ENCODE measurements around the gene PPP1R7. TPM values are rescaled to one million over a fixed set of nuclear protein-coding genes. Genes with fewer than 3 reads are reported as not detected.

The PPP1R7 gene
- total RNA-seq, 2 donors from 2014 or later: 57.5 to 61.4 TPM

DNA sequence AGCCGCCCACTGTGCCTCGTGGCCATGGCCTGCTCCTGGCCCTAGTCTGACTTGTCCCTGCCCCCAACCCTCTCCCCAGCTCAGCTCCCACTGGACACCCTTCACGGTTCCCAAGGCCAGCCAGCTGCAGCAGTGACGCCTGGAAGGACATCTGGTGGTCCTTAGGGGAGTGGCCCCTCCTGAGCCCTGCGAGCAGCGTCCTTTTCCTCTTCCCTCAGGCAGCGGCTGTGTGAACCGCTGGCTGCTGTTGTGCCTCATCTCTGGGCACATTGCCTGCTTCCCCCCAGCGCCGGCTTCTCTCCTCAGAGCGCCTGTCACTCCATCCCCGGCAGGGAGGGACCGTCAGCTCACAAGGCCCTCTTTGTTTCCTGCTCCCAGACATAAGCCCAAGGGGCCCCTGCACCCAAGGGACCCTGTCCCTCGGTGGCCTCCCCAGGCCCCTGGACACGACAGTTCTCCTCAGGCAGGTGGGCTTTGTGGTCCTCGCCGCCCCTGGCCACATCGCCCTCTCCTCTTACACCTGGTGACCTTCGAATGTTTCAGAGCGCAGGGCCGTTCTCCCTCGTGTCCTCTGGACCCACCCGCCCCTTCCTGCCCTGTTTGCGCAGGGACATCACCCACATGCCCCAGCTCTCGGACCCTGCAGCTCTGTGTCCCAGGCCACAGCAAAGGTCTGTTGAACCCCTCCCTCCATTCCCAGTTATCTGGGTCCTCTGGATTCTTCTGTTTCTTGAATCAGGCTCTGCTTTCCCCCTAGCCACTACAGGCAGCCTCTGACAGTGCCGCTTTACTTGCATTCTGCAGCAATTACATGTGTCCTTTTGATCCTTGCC, 74.0 kb downstream of the PPP1R7 start:
- Histone ChIP-seq H3K27me3 (no peaks in the 10 kb centered on the region), H3K27ac (no peak overlapping the region), H3K9me3 (no peaks in the 10 kb centered on the region), H3K4me3 (no peak overlapping the region), H3K36me3 (peaks cover 21% of the 10 kb centered on the region), H3K4me1 (peaks cover 0 to 44% of the 10 kb centered on the region in 2 donors)
- DNase-seq (ENCODE audit: low spot score): no peak
- TF ChIP-seq, protein P1, sequence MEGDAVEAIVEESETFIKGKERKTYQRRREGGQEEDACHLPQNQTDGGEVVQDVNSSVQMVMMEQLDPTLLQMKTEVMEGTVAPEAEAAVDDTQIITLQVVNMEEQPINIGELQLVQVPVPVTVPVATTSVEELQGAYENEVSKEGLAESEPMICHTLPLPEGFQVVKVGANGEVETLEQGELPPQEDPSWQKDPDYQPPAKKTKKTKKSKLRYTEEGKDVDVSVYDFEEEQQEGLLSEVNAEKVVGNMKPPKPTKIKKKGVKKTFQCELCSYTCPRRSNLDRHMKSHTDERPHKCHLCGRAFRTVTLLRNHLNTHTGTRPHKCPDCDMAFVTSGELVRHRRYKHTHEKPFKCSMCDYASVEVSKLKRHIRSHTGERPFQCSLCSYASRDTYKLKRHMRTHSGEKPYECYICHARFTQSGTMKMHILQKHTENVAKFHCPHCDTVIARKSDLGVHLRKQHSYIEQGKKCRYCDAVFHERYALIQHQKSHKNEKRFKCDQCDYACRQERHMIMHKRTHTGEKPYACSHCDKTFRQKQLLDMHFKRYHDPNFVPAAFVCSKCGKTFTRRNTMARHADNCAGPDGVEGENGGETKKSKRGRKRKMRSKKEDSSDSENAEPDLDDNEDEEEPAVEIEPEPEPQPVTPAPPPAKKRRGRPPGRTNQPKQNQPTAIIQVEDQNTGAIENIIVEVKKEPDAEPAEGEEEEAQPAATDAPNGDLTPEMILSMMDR (IDR thresholded peaks at IDR 0.05): no peak

DNA sequence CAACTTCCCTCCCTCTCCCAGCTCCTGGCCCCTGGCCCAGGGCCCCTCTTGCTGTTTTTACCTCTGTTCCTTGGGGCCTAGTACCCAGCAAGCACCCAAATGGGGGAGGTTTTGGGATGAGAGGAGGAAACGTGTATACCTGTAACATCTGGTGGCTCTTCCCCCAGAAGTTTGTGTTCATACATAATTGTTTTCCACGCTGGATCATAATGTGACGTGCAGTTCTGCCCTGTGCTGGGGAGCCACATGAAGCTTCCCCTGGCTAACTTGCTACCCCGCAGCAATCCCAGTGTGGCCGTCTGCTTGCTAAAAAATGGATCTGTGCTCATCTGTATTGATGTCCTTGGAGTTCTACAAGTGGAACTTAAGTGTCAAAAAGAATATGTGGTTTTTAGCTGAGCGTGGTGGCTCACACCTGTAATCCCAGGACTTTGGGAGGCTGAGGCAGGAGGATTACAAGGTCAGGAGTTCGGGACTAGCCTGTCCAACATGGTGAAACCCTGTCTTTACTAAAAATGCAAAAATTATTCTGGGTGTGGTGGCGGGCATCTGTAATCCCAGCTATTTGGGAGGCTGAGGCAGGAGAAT, 74.7 kb downstream of the PPP1R7 start:
- TF ChIP-seq, protein P1 (IDR thresholded peaks at IDR 0.05): no peak
- Histone ChIP-seq H3K36me3 (peaks cover 28% of the 10 kb centered on the region), H3K4me1 (peaks cover 0 to 48% of the 10 kb centered on the region in 2 donors), H3K9me3 (no peaks in the 10 kb centered on the region), H3K4me3 (no peak overlapping the region), H3K27me3 (no peaks in the 10 kb centered on the region), H3K27ac (no peak overlapping the region)
- DNase-seq (ENCODE audit: low spot score): no peak

DNA sequence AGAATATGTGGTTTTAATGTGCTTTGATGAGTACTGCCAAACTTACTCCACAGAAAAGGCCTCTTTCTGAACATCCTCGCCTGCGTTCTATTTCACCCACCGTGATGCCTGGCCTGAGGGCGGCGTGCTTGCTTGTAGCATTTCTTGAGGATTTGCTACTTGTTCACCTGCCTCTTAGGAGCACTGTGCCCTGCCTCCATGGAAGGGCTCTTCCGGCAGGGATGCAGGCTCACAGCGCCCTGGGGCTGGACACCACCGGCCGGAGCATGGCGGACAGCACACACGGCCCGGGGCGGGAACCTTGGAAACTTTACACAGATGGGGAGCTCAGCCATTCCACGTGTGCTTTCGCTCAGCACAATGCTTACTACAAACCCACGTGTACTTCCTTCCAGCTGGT, 75.3 kb downstream of the PPP1R7 start:
- TF ChIP-seq, protein P1 (IDR thresholded peaks at IDR 0.05): no peak
- Histone ChIP-seq H3K4me3 (no peak overlapping the region), H3K4me1 (peaks cover 0 to 48% of the 10 kb centered on the region in 2 donors), H3K27ac (no peak overlapping the region), H3K9me3 (no peaks in the 10 kb centered on the region), H3K27me3 (no peaks in the 10 kb centered on the region), H3K36me3 (peaks cover 34% of the 10 kb centered on the region)
- no peak for DNase-seq (ENCODE audit: low spot score)

DNA sequence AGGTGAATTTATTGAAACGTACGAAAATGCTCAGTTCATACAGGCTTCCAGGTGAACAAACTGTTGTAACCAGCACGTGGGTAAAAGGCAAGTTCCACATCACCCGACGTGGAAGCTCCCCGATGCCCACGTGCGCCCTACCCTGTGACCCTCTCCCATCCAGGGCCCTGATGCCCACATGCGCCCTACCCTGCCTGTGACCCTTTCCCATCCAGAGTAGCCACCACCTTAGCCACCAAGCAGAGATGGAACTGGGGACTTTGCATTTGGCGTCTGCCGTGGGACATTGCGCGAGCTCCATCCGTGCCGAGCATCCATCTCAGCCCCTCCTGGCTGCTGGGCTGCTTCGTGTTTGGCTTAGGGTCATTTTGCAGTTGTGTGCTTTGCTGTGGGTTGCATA, 75.7 kb downstream of the PPP1R7 start:
- no peak overlapping the region for H3K4me3 ChIP-seq
- no peak for DNase-seq (ENCODE audit: low spot score)
- peaks cover 0 to 48% of the 10 kb centered on the region in 2 donors for H3K4me1 ChIP-seq
- no peak overlapping the region for H3K27ac ChIP-seq
- no peaks in the 10 kb centered on the region for H3K27me3 ChIP-seq
- no peaks in the 10 kb centered on the region for H3K9me3 ChIP-seq
- TF ChIP-seq, protein P1 (IDR thresholded peaks at IDR 0.05): no peak
- peaks cover 39% of the 10 kb centered on the region for H3K36me3 ChIP-seq

DNA sequence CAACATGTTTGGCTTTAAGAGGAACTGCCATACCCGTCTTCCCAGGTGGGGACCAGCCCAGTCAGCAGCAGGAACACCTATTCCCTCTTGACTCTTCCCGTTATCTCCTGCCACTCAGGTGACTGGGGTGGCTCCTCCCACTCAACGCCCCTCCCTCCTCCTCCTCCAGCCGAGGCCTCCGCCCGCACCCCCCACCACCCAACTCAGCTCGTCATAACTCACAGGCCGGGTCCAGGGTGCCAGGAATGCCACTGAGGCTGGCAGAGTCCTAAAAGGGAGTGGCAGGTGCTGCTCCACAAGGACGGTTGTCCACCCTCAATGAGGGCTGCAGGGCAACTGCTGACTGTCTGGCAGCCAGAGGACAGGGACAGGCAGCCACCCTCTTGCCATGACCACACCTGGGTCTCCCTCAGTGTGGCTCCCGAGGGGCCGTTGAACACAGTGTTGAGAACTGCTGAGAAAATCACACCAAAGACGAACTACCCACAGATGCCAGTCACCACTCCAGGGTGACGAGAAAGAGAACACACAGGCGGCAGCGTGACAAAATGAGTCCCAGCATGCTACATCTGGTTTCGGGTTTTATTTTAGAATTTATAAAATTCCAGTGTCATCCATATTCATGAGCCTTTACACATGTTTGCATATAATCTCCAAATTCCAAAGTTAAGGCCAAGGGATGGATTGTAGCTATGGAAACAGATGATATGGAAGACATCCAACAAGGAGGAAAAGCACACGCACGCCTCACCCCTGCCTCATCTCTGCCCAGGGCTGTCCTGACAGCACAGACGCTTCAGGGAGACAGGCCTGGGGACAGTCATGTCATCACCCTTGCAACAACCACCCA, 76.7 kb downstream of the PPP1R7 start:
- DNase-seq (ENCODE audit: low spot score): no peak
- Histone ChIP-seq H3K36me3 (peaks cover 48% of the 10 kb centered on the region), H3K4me1 (peaks cover 0 to 48% of the 10 kb centered on the region in 2 donors), H3K27ac (peak overlapping the region; percentile 51 to 55), H3K4me3 (no peak overlapping the region), H3K27me3 (no peaks in the 10 kb centered on the region), H3K9me3 (no peaks in the 10 kb centered on the region)
- TF ChIP-seq, protein P1 (IDR thresholded peaks at IDR 0.05): no peak

Data from right atrium auricular region (tissue), 2 donors.